ENCODE results near the gene RGL1.

Gene RGL1

GRCh38 chr1:183883623-183884022 lies 78.7 kb downstream of the RGL1 start:
- no peak for DNase-seq

GRCh38 chr1:183884526-183884925 lies 79.6 kb downstream of the RGL1 start:
- intact Hi-C loops (cut with DNase I), result no loop called here
- no peak for DNase-seq

More at GRCh38 chr1:183883623-183884022, 78.7 kb downstream of the RGL1 start:
- intact Hi-C loops (cut with DNase I), result no loop called here

DNA sequence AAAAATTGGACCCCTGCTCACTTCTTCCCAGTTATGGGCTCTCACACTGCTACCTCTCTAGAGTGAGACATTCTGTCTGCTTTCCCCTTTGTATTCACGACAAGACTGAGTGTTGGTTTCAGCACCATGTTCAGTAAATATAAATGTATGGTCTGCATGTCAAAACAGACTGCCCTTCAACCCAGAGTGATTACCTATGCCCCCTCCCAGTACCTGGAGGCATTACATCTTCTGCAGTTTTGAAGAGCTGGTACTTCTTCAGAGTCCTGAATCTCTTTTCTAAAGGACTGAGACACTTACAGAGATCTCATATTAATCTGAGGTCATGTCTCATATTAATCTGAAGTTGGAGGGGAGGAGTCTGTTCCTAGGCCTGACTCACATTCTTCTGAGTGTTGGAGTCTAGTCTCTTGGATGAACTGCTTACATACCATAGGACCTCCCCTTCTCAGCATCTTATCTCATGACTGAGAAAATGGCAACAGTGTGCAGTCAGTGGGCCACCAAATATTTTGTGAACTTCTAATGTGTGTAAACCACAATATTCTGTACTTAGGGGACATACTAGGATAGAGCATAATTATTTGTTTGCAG lies 80.3 kb downstream of the RGL1 start:
- intact Hi-C loops (cut with DNase I), result no loop called here
- DNase-seq, result no peak

GRCh38 chr1:183886083-183886828 lies 81.3 kb downstream of the RGL1 start:
- intact Hi-C loops (cut with DNase I), result no loop called here

DNA sequence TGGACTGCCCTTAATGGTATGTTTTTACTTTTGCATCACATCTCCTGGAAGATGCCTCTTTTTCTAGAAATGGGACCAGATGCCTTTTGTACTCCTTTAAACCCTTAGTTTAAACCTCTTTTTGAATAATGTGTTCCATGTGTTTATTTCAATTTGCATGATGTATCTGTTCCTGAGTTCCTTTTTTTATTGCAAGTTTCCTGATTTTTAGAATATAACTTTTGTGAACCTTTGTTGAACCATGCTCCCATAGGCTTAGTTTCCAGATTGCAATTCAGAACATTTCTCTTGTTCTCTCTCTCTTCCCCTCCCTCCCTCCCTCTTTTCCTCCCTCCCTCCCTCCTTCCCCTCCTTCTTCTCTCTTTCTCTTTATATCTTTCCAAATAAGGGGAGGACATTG lies 81.9 kb downstream of the RGL1 start:
- DNase-seq, result no peak
- intact Hi-C loops (cut with DNase I), result no loop called here

More at GRCh38 chr1:183886083-183886828, 81.3 kb downstream of the RGL1 start:
- DNase-seq, result no peak

- no peak for DNase-seq
- intact Hi-C loops (cut with DNase I), result no loop called here
Observed at GRCh38 chr1:183887826-183888819, 83.2 kb downstream of the RGL1 start.

DNA sequence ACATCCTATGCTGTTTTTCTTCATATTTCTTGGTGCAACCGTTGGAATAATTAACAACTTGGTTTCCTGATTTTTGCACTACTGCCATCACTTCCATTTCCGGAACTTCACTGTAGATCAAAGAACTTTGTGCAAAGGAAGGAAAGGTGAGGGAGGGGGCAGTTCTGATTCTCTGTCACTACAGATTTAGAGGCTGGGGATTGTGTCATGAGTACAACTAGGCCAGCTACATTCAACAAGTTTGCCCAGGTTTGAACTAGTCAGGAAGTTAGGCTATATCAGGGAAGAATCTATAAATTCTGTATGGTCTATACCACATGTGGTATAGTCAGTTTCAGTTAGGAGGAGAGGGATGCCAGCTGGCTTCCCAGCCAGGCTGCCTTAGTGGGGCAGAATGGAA lies 84.2 kb downstream of the RGL1 start:
- intact Hi-C loops (cut with DNase I), result no loop called here
- no peak for DNase-seq

DNA sequence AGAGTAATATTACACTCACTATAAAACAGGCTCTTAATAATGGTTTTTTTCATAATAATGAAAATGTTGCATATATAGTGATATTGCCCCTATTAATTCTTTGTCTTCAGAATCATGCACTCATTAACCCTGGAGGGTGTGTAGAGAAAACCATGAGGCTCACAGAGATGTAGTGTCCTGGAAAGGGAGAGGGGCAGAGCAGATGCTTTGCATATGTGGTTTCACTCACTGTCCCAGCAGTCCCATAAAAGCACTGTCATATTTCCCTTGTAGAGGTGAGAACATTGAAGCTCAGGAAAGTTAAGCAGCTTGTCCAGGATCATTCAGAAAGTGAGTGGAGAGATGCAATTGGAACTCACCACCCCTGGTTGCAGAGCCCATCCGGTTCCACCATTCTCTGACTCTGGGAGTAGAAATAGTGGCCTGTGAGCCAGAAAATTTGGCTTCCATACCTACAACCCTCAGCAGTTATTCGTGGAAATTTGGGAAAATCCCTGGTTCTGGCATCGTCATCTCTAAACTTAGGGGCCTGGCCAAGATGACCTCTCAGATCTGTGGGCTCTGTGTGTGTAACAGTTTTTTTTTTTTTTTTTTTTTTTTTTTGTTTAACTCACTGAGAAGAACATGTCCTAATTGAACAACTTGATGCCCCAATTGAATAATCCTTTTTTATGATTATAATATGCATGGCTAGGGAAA lies 86.4 kb downstream of the RGL1 start:
- DNase-seq, result no peak
- intact Hi-C loops (cut with DNase I), result no loop called here

GRCh38 chr1:183892351-183892793 lies 87.5 kb downstream of the RGL1 start:
- intact Hi-C loops (cut with DNase I), result no loop called here
- no peak for DNase-seq

DNA sequence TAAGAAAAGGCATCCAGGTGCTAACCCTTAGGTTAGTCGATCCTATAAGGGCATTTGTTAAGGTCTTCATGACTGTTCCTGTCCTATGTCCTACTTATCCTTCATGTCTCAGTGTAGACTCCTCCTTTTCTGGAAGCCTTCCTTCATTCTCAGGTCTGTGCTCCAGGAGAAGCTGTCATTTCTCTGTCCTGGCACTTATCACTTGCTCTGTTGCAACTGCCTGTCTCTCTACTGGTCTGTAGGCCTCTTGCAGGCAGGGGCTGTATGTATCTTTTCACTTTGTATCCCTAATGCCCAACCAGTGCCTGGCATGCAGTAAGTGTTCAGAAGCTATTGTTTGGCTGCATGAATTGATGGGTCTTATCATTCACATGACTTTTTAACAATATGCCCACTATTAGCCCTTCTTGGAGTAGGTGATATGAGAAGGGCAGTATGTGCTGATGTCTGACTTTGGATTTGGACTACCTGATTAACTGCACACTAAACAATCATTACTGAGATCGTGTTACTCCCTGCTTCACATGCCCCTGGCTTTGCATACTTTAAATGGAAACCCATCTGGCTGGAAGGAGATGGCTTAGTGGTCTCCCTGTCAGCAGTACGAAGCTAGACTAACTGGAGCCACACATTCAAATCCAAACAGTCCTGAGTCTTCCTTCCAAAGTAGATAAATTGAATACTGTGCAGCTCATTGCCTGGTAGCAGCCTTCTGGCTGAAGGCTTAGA lies 88.8 kb downstream of the RGL1 start:
- intact Hi-C loops (cut with DNase I), result no loop called here
- DNase-seq, result no peak

GRCh38 chr1:183894290-183894565 lies 89.3 kb downstream of the RGL1 start:
- DNase-seq, result no peak
- intact Hi-C loops (cut with DNase I), result no loop called here

GRCh38 chr1:183896466-183897048 lies 91.6 kb downstream of the RGL1 start:
- intact Hi-C loops (cut with DNase I), result no loop called here

DNA sequence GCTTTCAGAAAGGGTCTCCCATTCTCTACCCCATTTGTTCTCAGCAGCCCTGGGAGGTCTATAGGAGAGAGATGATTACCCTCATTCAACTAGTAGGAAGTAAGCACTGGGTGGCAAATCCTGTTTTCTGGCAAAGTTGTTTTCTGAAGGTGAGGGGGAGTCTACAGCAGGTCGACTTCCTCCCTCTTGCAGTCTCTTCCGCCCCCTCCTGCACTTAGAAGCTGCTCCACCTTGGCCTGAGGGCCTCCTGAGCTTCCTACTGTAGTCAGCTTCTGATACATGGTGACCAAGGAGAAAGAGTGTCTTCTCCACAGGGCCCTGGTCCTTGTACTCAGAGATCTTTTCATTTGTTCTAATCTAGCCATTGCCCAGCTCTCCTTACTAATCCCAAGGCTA lies 93.1 kb downstream of the RGL1 start:
- intact Hi-C loops (cut with DNase I), result no loop called here
- no peak for DNase-seq

More at GRCh38 chr1:183896466-183897048, 91.6 kb downstream of the RGL1 start:
- DNase-seq, result no peak

DNA sequence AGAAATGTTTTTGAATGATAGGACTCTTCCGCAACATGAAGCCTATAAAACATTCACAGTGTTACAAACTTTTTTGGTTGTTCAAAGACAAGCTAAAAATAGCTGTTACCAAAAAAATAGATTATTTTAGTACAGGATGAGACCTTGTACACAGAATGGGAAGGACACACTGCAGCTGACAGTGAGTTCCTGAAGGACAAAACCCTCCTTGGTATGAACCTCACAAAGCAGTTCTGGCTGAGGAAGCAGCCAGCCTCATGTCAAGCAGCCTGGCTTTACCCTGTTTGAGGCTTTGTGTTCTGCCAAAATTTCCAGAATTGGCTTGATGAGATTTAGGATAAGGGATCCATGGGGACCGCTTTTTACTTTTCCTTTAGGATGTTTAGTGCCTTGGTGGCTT lies 93.7 kb downstream of the RGL1 start:
- DNase-seq, result no peak
- intact Hi-C loops (cut with DNase I), result no loop called here

DNA sequence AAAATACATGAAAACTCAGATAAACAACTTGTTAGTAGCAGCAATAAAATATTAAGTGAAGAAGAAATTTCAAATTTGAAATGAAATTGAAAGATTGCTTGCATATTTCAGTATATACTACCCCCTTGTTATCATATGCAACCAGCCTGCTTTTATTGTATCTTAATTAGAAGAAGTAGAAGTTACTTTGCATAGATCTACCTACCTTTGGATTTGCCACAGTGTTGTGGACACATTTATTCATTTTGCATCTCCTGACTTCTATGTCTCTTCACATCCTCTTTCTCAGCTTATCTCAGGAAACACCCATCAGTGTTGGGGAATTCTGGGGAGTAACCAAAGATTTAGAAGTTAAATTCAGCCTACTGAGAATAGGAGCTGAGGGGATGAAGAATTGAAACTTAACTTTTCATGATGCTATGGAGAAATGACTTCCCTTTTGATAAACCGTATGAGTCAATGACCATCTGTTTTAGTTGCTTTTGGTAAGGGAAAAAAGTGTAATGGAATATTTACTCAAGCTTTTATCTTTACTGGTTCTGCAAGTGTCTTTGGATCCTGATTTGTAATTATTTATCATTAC lies 96.9 kb downstream of the RGL1 start:
- intact Hi-C loops (cut with DNase I), result no loop called here

GRCh38 chr1:183903101-183903500 lies 98.2 kb downstream of the RGL1 start:
- DNase-seq, result no peak
- intact Hi-C loops (cut with DNase I), result no loop called here

More for the DNA sequence above, 96.9 kb downstream of the RGL1 start:
- no peak for DNase-seq

DNA sequence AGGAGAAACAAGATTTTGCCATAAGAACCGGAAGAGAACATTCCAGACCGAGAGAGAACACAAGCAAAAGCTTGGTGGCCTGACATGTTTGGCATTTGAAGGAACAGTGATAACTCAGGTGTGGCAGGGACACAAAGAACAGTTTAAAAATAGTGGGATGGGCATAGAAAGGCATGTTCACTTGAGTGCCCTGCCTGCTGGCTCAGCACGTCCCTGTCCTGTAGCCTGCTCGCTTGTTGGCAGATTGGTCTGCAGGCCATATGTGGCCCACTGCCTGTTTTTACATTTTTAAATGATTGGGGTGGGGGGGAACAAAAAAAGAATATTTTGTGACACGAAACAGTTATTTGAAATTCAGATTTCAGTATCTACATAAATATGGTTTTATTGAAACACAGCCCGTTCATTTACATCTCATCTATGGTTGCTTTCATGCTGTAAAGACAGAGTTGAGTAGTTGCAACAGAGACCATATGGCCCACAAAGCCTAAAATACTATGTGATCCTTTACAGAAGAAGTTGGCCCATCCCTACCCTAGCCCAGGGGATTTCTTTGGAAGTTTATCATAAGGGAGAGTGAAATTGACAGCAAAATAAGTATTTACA lies 100.7 kb downstream of the RGL1 start:
- no peak for DNase-seq
- intact Hi-C loops (cut with DNase I), result no loop called here

GRCh38 chr1:183907070-183907469 lies 102.2 kb downstream of the RGL1 start:
- intact Hi-C loops (cut with DNase I), result no loop called here
- no peak for DNase-seq

DNA sequence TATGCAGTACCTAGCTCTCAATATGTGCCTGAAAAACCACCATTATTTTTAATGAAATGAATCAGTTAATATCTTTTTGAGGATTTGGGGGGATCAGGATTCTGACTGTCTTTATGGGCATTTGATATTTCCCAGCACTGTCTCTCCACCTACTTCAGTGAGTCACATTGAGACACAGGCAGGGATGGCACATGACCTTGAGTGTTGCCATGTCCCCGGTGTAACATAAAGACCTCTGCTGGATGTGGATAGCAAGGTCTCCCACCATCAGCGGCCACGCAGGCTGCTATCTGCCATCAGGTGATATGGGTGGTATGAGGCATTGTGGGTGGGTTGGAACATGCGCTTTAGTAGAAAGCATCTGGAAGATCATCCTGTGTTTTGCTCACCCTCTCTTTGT lies 103.2 kb downstream of the RGL1 start:
- intact Hi-C loops (cut with DNase I), result no loop called here
- DNase-seq, result no peak
